DND-41 (cell line): ENCODE results near the gene FAM187B.

Source experiments
- ATAC-seq: fragments of 200-7000 bp; cut with Tn5 transposase; 3 replicates; pipeline ENCODE4 v1.9.1; 2021; ENCODE audit warnings: low read depth; ENCODE audit not compliant: insufficient read depth
- DNase-seq: peaks from one replicate; pipeline ENCODE4 v3.0.0-alpha.2; 2020
- H2AFZ ChIP-seq: 2 replicates; pipeline ENCODE4 v1.6.0; 2012; ENCODE audit warnings: low read depth, low read length
- H3K27ac ChIP-seq: 2 replicates; pipeline ENCODE4 v1.5.1; 2012; ENCODE audit warnings: low read length, inconsistent platforms
- H3K27me3 ChIP-seq: fragments of 200-600 bp; sonication (generic); 2 replicates; pipeline ENCODE4 v1.6.0; 2012; ENCODE audit warnings: low read length, mild to moderate bottlenecking, inconsistent platforms; ENCODE audit not compliant: insufficient read depth, poor library complexity
- H3K36me3 ChIP-seq: 2 replicates; pipeline ENCODE4 v1.5.1; 2012; ENCODE audit warnings: low read length, inconsistent platforms; ENCODE audit not compliant: insufficient read depth
- H3K4me1 ChIP-seq: 2 replicates; pipeline ENCODE4 v1.5.1; 2012; ENCODE audit warnings: mild to moderate bottlenecking, low read length; ENCODE audit not compliant: insufficient read depth
- H3K4me2 ChIP-seq: 2 replicates; pipeline ENCODE4 v1.6.0; 2012; ENCODE audit warnings: mild to moderate bottlenecking, moderate library complexity, low read length, inconsistent platforms; ENCODE audit not compliant: insufficient read depth
- H3K4me3 ChIP-seq, 2 experiments: fragments of 200-600 bp in 1 of 2; shearing (Covaris generic) in 1 of 2; 2 replicates each; pipeline ENCODE4 v1.5.1; 2012 to 2016; ENCODE audit warnings: inconsistent platforms in 2 of 2, low read length in 2 of 2, mild to moderate bottlenecking in 2 of 2, low read depth in 1 of 2, moderate library complexity in 1 of 2
- H3K79me2 ChIP-seq: 2 replicates; pipeline ENCODE4 v1.6.0; 2012; ENCODE audit warnings: low read length, inconsistent platforms; ENCODE audit not compliant: insufficient read depth
- H3K9ac ChIP-seq: 2 replicates; pipeline ENCODE4 v1.6.0; 2012; ENCODE audit warnings: low read depth, mild to moderate bottlenecking, inconsistent platforms, low read length, moderate library complexity
- H3K9me3 ChIP-seq: 2 replicates; pipeline ENCODE4 v1.5.1; 2012; ENCODE audit warnings: low read length, moderate library complexity, mild to moderate bottlenecking, inconsistent platforms; ENCODE audit not compliant: insufficient read depth, severe bottlenecking
- H4K20me1 ChIP-seq: 2 replicates; pipeline ENCODE4 v1.6.0; 2012; ENCODE audit warnings: low read length; ENCODE audit not compliant: insufficient read depth
- EZH2 ChIP-seq: IDR thresholded peaks from 3 replicates; pipeline ENCODE4 v1.6.1; 2012; ENCODE audit warnings: borderline replicate concordance, low read depth, mild to moderate bottlenecking, moderate library complexity, low read length, inconsistent platforms; ENCODE audit not compliant: severe bottlenecking
- TF ChIP-seq, protein P1 (sequence below): IDR thresholded peaks from 2 replicates; pipeline ENCODE4 v1.5.1; 2012; ENCODE audit warnings: borderline replicate concordance, low read length, moderate library complexity, mild to moderate bottlenecking; ENCODE audit not compliant: poor library complexity, severe bottlenecking; ENCODE audit errors: extremely low read depth

The FAM187B gene

DNA sequence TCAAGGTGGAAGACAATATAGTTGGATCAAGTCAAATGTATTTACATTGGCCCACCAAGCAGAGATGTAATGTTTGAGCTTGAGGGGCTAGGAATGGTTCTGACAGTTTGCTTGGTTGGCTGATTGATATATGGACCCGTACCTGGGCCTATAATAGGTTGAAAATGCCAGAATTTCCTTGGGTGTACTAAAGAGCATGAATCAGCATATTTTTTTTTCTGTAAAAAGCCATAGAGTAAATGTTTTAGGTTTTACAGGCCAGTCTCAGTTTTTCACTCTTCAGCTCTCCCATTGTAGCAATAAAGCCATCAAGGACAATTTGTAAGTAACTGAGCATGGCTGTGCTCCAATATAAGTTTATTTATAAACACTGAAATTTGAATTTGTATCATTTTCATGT is 47.2 kb downstream of the FAM187B start:
- Histone ChIP-seq H3K79me2 (no peaks in the 10 kb centered on the region), H3K9ac (no peak overlapping the region), H3K4me2 (no peak overlapping the region), H2AFZ (no peak overlapping the region), H3K27ac (no peak overlapping the region), H3K27me3 (no peaks in the 10 kb centered on the region), H3K4me1 (no peaks in the 10 kb centered on the region), H3K36me3 (no peaks in the 10 kb centered on the region), H4K20me1 (no peaks in the 10 kb centered on the region), H3K4me3 (no peak overlapping the region), H3K9me3 (no peaks in the 10 kb centered on the region)
- no peak for TF ChIP-seq EZH2
- TF ChIP-seq, protein P1, sequence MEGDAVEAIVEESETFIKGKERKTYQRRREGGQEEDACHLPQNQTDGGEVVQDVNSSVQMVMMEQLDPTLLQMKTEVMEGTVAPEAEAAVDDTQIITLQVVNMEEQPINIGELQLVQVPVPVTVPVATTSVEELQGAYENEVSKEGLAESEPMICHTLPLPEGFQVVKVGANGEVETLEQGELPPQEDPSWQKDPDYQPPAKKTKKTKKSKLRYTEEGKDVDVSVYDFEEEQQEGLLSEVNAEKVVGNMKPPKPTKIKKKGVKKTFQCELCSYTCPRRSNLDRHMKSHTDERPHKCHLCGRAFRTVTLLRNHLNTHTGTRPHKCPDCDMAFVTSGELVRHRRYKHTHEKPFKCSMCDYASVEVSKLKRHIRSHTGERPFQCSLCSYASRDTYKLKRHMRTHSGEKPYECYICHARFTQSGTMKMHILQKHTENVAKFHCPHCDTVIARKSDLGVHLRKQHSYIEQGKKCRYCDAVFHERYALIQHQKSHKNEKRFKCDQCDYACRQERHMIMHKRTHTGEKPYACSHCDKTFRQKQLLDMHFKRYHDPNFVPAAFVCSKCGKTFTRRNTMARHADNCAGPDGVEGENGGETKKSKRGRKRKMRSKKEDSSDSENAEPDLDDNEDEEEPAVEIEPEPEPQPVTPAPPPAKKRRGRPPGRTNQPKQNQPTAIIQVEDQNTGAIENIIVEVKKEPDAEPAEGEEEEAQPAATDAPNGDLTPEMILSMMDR = no peak
- no peak for ATAC-seq
- DNase-seq = no peak

DNA sequence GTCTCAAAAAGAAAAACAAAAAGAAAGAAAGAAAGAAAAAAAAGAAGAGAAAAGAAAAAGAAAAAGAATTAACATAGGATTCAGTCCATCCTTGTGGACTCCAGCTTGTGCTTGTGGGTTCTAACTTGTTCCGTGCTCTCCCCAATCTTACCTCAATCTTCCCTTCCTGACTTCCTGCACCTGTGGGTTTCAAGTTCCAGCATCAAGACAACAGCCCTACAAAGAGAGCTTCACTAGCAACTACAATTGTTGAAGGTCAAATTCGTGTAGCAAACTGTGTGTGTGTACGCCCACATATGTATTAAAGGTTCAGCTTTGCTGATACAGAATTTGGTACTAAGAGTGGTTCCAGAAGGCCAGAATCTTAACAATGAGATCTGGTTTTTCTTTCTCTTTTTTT is 48.7 kb downstream of the FAM187B start:
- H3K27me3 ChIP-seq = no peaks in the 10 kb centered on the region
- DNase-seq (no peak), ATAC-seq (no peak)
- no peaks in the 10 kb centered on the region for H3K79me2 ChIP-seq
- H3K27ac ChIP-seq = no peak overlapping the region
- H4K20me1 ChIP-seq = no peaks in the 10 kb centered on the region
- no peak overlapping the region for H2AFZ ChIP-seq
- no peaks in the 10 kb centered on the region for H3K4me1 ChIP-seq
- H3K36me3 ChIP-seq = no peaks in the 10 kb centered on the region
- H3K9ac ChIP-seq = no peak overlapping the region
- H3K4me3 ChIP-seq = no peak overlapping the region
- no peak overlapping the region for H3K4me2 ChIP-seq
- TF ChIP-seq, protein P1 = no peak
- no peak for TF ChIP-seq EZH2
- no peaks in the 10 kb centered on the region for H3K9me3 ChIP-seq

DNA sequence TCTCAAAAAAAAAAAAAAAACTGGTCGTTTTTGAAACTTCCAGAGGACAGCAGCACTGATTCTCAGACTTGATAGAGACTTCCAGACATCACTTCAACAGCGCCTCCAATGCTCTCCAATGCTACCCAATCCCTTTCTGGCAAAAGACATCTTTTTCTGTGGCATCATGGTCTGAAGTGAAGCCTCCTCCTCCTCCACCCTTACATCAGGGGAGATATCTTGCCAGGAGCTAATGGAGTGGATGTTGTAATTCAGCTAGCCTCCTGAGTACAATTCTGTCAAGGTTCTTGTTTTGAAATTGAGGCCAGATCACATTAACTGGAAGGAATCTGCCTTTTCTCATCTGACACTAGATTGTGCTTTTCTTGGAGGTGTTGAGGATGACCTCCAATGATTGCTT is 49.8 kb downstream of the FAM187B start:
- ATAC-seq = no peak

More for the DNA sequence above, 49.8 kb downstream of the FAM187B start:
- Histone ChIP-seq H2AFZ (no peak overlapping the region), H3K36me3 (no peaks in the 10 kb centered on the region), H3K9me3 (no peaks in the 10 kb centered on the region), H3K27ac (no peak overlapping the region), H3K79me2 (no peaks in the 10 kb centered on the region), H3K4me3 (no peak overlapping the region), H3K4me2 (no peak overlapping the region), H3K4me1 (no peaks in the 10 kb centered on the region), H3K27me3 (no peaks in the 10 kb centered on the region), H3K9ac (no peak overlapping the region), H4K20me1 (no peaks in the 10 kb centered on the region)
- TF ChIP-seq EZH2 = no peak
- TF ChIP-seq, protein P1 = no peak
- DNase-seq = no peak
